GM21515 (cell line): ENCODE data around the gene ATXN7L1.

ENCODE experiments used
- ATAC-seq: cut with Tn5 transposase; IDR thresholded peaks from one replicate; pipeline ENCODE4 v1.9.1; 2021; ENCODE audit not compliant: unreplicated experiment

ATXN7L1 gene

DNA sequence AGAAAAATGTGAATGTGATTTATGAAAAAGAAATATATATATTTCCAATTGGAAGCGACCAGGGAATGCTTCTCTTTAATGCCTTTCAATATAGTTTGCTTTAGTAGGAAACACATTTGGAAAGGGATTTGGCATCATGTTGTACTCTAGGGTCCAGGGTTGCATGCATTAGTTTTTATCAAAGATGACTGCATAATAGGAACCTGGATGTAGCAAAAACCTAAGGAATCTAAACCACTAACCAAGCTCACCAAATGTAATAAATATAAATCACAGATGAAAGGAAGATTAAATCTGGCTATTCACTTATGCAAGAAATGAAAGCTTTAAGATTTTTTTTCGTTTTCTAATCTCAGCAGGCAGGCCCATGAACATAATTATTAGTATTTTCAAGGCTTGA, 120.0 kb downstream of the ATXN7L1 start:
- ATAC-seq: no peak

DNA sequence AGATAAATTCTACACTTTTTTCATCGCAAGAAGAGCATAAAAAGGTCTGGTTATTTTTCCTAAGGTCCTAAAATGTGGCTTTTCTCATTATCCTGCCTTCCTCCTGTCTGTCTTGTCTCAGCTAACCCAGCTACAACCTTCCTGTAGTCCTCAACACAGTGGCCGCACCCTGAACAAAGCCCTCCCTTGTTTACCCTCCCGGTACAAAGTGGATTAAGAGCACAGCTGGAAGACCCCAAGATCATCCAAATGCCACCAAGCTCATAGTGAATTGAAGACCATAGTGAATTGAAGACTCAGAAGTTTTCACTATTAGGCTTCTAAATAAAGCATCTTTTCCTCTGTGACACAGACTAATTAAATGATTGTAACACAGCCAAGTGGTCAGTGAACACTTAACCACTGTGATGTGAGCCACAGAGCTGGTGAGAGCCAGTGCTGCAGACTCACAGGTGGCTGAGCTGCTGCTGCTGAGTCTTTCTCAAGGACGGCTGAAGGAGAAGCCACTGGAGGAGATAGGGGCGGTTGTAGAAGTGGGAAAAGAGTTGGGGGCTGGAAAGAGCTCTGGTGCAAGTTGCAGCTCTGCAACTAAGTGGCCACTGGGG, 123.6 kb downstream of the ATXN7L1 start:
- no peak for ATAC-seq

DNA sequence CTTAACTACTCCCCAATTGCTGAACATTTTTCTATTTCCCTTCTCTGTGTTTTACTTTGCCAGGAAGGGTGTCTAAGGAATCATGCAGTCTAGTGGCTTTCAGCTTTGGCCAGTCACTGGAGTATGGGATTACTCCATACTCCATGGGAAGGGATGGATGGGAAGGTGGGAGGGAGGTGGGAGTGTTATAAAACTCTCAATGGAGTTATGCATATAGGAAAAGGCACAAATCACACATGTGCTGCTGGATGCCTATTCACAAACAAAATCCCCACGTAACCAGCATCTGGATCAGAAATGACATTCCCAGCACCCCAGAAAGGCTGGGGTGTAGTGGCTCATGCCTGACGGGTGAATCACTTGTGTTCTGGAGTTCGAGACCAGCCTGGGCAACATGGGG, 125.3 kb downstream of the ATXN7L1 start:
- ATAC-seq: no peak

DNA sequence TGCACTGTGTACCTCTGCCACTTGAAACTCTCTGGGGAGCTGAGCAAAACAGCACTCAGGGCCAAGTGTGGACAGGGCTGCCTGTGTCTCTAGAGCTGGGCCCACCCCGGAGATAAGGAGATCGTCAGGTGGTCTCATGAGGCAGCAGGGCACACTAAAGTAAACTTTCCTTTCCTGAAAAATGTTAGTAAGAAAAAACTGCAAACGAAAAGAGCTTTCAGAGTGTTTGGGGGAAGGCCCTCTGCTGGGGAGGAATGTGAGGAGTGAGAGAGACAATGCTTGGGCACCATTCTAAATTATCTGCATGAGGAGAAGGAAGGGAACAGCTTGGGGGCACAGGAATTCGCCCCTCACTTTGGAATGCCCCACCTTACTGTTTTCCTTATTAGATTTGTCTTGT, 127.7 kb downstream of the ATXN7L1 start:
- ATAC-seq: no peak

DNA sequence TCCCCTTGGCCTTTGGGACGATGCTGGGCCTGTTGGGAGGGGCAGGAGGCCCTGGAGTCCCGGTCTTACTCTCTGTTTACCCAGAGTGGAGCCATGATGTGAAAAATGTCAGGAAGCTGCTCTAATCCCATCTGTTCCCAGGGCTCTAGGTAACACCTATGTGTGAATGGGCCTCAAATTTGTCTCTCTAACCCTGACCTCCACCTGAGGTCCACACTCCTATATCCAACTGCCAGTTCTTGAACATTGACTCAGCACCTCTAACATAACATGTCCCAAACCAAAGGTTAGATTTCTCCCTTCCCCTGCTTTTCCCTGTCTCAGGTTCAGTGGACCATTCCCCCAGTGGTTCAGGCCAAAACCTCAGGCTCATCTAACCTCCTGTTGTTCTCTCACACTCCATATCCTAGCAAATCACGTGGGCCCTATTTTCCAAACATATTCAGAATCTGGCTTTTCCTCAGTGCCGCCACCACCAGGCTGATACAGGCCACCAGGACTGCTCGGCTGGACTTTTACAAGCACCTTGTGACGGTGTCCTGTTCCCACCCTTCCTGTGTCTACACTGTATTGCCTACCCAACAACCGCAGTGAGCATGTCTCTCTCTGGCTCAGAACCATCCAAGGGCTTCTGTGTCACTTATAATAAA, 130.6 kb downstream of the ATXN7L1 start:
- ATAC-seq: no peak

DNA sequence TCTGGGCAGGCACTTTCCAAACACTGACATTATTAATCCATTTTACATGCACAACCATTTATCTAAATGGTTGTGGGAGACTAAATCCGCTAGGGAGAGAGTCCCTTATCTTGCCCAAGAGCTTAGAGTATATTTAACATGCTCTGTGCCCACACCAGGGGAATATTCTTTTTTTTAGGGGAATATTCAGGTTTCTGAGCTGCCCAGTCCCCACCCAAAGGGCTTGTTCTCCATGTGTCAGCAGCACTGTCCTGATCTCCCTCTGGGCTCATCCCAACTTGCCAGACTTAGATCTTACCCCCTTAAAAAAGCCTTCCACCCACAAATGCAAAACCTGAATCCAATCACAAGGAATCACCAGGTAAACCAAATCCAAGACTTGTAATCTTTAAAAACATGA, 132.1 kb downstream of the ATXN7L1 start:
- ATAC-seq: no peak

DNA sequence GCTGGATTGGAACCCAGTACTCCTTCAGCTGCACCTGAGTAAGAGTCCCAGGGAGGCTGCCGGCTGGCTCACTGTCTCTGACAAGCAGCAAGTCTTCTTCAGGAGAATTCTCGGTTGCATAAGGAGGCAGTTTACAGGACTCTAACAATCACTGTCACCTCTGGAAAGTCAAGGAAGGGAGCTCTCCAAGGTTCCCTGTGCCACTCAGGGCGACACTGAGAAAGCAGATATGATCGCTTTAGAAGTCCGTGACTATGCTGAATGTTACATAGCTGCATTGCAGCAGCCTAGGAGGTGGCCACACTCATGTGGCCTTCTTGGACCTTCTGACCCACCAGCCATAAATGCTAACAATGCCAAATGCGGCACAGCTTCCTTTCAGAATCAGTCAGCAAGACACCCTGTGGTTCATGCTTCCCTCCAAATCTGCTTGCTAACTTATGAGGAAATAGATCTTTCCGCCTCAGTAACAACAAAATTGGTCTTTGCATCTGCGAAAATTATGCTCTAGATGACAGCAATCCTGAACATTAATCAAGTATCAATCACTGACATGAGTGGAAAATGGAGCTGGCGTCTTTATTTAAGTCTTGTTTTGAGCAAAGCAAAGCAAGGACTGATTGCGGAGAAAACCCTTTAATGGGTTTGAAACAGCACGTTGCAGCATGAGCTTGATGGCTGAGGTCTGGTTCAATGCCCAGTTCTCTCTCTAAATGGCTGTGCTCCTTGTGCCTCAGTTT, 132.9 kb downstream of the ATXN7L1 start:
- no peak for ATAC-seq

DNA sequence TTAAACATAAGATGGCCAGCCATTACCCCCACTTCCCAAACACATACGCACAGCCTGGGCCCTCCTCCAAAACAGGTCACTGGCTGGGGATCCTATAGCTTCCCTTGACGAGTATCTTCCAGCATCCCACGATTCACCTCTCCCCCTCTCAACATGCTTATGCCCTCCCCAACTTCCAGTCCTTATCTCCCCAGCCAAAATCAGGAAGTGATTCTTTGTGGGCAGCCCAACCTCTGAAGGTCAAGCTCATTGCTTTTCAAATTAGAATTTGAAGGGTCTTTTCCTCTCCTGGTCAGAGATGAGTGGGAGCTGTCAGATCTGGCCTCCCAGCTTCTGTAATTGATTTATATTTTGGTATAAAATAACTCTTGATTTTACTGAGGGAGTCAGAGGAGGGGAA, 133.6 kb downstream of the ATXN7L1 start:
- ATAC-seq: no peak

DNA sequence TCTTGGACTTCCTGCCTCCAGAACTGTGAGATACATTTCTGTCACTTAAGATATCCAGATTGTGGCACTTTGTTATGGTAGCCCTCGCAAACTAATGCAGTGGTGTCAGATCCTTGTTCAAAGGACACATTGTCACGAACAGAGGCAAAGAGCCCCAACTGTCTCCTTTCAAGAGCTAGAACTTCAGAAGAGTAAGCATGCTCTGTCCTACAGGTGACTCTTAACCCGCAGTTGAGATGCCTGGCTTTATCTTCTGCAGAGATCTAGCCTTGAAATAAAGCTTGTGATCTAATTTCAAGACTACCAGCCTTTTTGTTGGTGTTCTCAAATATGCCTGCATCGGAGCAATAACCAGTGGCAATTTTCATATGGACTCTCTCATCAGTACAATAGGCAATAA, 134.4 kb downstream of the ATXN7L1 start:
- no peak for ATAC-seq

DNA sequence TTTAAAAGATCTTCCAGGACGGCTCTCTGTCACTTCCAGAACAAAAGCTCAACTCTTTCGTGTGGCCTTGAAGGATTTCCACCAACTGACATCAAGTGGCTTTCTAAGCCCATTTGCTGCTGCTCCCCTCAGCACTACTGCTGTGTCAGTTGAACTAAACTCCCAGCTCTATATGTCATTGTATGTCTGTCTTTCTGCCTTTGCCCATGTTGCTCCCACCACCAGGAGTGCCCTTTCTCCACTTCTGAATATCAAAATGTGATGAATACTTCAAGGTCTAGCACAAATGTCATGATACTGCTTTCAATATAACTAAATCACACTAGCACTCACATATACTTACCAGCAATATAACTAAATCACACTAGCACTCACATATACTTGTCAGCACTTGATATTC, 138.3 kb downstream of the ATXN7L1 start:
- ATAC-seq: no peak

DNA sequence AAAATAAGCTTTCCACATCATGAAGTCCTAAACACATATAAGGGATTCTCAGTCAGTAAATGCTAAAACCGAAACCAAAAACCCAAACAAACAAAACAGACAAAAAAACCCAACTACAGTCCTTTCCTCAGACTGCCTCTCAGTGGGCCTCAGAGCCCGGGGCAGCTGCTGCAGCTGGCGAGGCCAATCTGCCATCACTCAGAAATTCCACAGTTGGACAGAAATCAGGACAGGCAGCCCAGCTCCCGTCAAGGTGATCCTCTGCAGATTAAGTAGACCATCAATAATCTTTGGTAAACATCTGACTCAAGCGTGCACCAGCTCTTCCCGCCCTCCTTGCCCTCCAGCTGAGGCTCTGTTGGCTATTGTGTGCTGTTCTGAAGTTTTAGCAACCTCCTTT, 142.2 kb downstream of the ATXN7L1 start:
- ATAC-seq: no peak

DNA sequence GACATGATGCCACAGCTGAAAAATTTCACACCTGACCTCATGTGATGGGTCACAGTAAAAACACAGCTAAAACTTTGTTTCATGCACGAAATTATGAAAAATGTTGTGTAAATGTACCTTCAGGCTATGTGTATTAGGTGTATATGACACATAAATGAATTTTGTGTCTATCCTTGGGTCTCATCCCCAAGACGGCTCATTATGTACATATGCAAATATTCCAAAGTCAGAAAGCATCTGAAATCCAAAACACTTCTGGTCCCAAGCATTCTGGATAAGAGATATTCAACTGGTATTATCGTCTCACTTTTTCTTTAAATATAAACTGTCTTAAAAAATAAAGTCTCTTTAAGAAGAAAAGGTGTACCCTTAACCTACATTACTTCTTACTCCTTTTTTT, 145.4 kb downstream of the ATXN7L1 start:
- ATAC-seq: no peak

DNA sequence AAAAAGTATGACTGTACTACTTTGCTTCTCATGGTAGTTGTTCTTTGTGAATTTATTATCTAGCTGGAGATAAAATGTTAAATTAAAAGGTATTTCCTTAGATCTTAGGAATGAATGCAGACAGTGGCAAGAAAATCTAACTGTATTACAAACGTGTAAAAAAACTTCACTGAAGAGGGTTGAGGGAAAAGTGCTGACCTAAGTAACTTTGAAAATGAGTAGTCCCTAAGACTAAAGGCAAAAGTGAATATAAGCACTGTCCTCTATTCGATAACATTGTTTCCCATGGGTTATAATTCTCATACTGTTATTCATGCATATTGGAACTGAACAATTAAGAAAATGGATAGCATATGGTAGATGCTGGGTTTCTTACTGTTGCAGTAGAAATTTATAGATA, 148.4 kb downstream of the ATXN7L1 start:
- no peak for ATAC-seq

DNA sequence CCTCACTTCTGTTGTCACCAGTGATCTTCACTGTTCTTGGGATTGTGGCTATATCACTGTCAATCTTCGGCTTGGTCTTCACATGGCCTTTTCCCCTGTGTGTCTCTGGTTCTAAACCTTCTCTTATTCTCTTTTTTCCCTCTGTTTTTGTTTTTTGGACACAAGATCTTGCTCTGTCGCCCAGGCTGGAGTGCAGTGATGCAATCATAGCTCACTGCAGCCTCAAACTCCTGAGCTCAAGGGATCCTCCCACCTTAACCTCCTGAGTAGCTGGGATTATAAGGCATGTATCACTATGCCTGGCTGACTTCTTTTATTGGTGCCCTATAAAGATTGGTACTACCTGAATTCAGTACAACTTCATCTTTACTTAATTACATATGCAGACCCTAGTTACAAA, 151.7 kb downstream of the ATXN7L1 start:
- ATAC-seq: no peak

DNA sequence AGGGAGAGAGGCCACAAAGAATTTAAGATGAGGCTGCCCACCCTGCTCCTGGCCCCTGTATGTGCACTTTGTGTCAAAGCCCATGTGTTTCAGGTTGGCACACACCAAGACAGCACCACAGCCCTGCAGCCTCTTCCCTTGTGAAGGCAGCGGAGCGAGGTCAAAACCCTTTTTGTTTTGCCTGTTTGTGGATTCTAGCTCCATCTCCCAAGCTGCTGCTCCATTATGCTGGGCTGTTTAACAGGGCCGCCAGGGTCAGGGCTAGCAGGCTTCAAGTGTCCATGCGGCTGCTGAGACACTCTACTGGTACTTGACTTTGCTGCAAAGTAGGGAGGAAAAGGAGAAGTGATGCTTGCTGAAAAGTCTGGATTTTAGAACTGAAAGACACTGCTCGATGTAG, 152.8 kb downstream of the ATXN7L1 start:
- no peak for ATAC-seq

DNA sequence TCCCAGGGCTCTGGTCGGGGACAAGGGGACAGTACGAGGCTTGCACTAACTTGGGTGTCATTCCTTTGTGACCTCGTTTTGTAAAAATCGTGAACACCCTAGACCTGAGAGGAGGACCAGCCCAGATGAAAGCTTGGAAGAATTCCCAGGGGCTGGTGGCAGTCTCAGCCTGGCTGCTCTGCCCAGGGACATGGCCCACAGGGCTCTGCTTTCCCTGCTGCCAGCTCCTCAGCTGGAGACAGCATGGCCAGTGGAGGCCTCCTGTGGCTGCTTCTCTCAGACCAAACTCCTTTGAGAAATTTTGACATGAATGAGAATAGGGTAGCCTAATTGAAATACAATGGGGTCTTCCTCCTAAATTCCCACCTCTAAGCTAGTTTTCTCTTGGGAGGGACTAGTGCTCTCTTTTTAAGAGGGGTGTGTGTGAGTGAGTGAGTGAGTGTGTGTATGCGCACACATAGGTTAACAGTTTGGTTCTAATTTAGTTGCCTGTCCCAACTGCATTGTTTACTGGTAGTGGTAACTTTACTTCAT, 154.8 kb downstream of the ATXN7L1 start:
- no peak for ATAC-seq

DNA sequence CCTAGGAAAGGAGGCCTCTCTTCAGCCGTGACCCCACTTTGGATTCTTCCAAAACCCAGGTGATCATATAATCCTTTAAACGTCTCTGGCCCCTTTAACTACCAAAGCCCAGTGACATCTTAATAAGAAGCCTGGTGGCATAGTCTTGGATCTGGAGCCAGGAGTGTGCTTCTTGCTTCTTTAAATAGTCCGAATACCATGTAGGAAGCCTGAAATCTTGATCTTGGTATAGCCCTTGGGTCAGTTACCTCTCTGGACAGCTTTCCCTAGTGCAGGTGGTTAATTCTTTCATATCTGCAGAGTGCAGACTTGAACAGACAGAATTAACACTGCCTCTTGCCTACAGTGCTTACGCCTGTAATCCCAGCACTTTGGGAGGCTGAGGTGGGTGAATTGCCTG, 156.5 kb downstream of the ATXN7L1 start:
- ATAC-seq: no peak

DNA sequence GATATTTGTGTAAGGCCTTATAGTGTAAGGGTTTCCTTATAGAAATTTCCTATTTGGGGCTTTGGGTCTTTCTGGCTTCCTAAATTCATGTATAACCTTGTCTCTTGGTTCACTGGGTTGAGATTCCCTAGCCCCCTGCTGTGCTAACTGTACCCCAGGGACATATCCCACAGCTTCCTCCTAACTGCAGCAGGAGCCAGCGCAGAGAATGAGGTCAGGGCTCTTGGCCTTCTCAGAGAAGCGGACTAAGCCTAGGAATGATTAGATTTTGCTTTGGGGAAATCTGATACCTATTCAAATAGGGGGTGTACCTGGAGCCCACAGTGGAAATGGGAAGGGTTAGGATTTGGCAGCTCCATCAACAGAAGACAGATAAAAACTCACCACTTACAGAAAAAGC, 157.0 kb downstream of the ATXN7L1 start:
- ATAC-seq: no peak

DNA sequence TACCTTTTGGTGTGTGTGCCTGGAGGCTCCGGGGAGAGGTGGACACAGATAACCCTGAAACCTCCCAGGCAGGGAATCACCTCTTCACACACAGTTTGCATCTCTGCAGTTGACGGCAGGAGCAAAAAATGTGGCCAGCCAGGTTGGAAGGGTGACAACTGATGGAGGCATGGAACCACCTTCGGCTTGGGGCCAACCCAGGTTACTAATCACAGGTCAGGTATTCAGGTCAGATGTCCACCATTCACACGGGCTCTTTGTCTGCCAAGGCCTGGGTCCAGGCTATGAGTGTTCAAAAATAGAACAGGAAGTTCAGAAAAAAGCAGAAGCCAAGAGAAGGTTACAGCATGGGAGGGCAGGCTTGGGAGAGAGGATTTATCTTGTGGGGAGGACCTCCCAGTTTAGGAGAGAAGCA, 157.9 kb downstream of the ATXN7L1 start:
- no peak for ATAC-seq

DNA sequence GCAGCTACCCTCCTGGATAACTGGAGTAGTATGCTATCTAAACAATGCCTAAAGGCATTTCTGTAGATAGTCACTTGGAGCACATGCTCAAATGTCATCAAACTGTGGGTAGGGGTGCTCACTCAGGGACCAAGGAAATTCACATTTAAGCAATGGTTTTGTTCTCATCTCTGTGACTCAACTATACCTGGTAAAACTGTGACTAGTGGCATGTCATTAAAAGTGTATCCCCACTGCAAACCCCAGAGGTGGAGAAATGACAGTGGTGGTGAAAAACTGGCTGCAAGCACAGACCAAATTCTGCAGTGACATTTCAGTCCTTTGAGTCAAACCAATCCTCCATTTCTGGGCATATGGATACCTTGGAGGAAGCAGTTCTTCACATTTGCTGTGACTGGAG, 160.9 kb downstream of the ATXN7L1 start:
- no peak for ATAC-seq

DNA sequence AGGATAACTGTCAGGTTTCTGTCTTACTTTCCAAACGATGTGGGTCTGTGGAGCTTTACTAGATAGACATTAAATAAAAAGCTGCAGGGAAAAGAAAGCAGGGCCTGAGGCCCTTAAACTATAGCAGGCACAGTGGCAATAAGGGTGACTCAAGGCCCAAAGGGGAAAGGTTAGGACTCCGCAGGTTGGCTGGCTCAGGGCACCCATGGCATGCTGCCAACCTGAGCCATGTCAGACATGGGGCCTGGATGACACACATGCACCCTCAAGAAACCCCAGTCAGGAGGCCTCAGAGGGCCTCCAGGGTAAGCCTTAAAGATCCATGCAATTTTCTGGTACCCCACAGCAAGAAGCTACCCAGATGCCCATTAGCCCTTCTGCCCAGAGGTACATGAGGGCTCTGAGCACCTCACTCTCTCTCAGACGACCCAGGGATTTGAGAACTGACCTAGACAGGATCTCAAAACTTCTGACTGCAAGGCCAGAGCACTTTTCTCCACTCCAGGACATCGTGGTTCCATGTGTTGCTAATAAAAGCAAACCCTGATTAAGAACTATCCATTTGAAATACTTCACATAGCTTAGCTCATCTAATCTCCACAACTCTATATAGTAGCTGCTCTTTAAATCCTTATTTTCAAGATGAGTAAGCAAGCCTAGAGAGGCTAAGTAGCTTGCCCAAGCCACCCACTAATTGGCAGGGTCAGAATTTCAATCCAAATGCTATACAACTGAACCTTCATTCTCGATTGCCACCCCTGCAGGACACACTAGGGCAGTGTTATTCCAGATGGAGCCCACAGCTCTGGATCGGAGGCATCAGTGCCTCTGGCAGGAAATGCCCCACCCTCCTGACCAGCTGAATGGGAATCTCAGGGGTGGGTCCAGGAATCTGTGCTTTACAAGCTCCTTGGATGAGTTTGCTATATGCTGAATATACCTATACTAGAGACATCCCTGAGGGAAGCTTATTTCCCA, 162.6 kb downstream of the ATXN7L1 start:
- ATAC-seq: no peak
